ENCODE results near the gene RNF222. TPM values are rescaled to one million over a fixed set of nuclear protein-coding genes. Genes with fewer than 3 reads are reported as not detected.

RNF222 gene
- total RNA-seq, 1 donor from 2014 or later = 2.5 TPM

- Histone ChIP-seq H3K4me3 (no peak overlapping the region), H3K27me3 (no peaks in the 10 kb centered on the region), H3K9me3 (no peaks in the 10 kb centered on the region), H3K36me3 (peaks cover 0 to 5% of the 10 kb centered on the region in 2 donors), H3K27ac (no peak overlapping the region), H3K4me1 (peaks cover 71% of the 10 kb centered on the region)
- intact Hi-C loops (cut with DNase I) = no loop called here
- TF ChIP-seq POLR2A (IDR thresholded peaks at IDR 0.05) = no peak
- TF ChIP-seq POLR2AphosphoS5 (IDR thresholded peaks at IDR 0.05; ENCODE audit: insufficient read depth in 1 of 2, low read depth in 1 of 2) = no peak
- TF ChIP-seq CTCF (IDR thresholded peaks at IDR 0.05) = no peak
- no peak for DNase-seq (ENCODE audit: extremely low spot score in 2 of 2)
Measured at GRCh38 chr17:8441690-8442089, 44.1 kb upstream of the RNF222 start.

GRCh38 chr17:8439681-8440080 is 42.1 kb upstream of the RNF222 start:
- Histone ChIP-seq H3K27ac (no peak overlapping the region), H3K9me3 (no peaks in the 10 kb centered on the region), H3K27me3 (no peaks in the 10 kb centered on the region), H3K4me1 (peaks cover 73% of the 10 kb centered on the region), H3K4me3 (no peak overlapping the region), H3K36me3 (peaks cover 0 to 4% of the 10 kb centered on the region in 2 donors)
- intact Hi-C loops (cut with DNase I) = no loop called here
- DNase-seq (ENCODE audit: extremely low spot score in 2 of 2) = no peak
- TF ChIP-seq CTCF (IDR thresholded peaks at IDR 0.05) = no peak
- no peak for TF ChIP-seq POLR2A (IDR thresholded peaks at IDR 0.05)
- TF ChIP-seq POLR2AphosphoS5 (IDR thresholded peaks at IDR 0.05; ENCODE audit: insufficient read depth in 1 of 2, low read depth in 1 of 2) = no peak

- no peak overlapping the region for H3K4me3 ChIP-seq
- no peaks in the 10 kb centered on the region for H3K9me3 ChIP-seq
- H3K27me3 ChIP-seq = no peaks in the 10 kb centered on the region
- H3K4me1 ChIP-seq = peaks cover 61% of the 10 kb centered on the region
- intact Hi-C loops (cut with DNase I) = no loop called here
- H3K27ac ChIP-seq = no peak overlapping the region
- no peaks in the 10 kb centered on the region for H3K36me3 ChIP-seq
- DNase-seq (ENCODE audit: extremely low spot score in 2 of 2) = no peak
- no peak for TF ChIP-seq POLR2A (IDR thresholded peaks at IDR 0.05)
- TF ChIP-seq CTCF (IDR thresholded peaks at IDR 0.05) = no peak
- no peak for TF ChIP-seq POLR2AphosphoS5 (IDR thresholded peaks at IDR 0.05; ENCODE audit: insufficient read depth in 1 of 2, low read depth in 1 of 2)
Measured at GRCh38 chr17:8438441-8438840, 40.8 kb upstream of the RNF222 start.

- TF ChIP-seq CTCF (IDR thresholded peaks at IDR 0.05) (no peak), POLR2A (IDR thresholded peaks at IDR 0.05) (no peak), POLR2AphosphoS5 (IDR thresholded peaks at IDR 0.05; ENCODE audit: insufficient read depth in 1 of 2, low read depth in 1 of 2) (no peak)
- Histone ChIP-seq H3K4me3 (peak overlapping the region; percentile 87 to 100), H3K36me3 (no peaks in the 10 kb centered on the region), H3K4me1 (peaks cover 50% of the 10 kb centered on the region), H3K9me3 (no peaks in the 10 kb centered on the region), H3K27me3 (no peaks in the 10 kb centered on the region), H3K27ac (peak overlapping the region; percentile 98)
- intact Hi-C loops (cut with DNase I) = no loop called here
- no peak for DNase-seq (ENCODE audit: extremely low spot score in 2 of 2)
Measured at GRCh38 chr17:8436844-8437171, 39.2 kb upstream of the RNF222 start.

- Histone ChIP-seq H3K4me3 (peak overlapping the region; percentile 87 to 100), H3K4me1 (peaks cover 48% of the 10 kb centered on the region), H3K27me3 (no peaks in the 10 kb centered on the region), H3K9me3 (no peaks in the 10 kb centered on the region), H3K36me3 (no peaks in the 10 kb centered on the region), H3K27ac (peak overlapping the region; percentile 98)
- DNase-seq (ENCODE audit: extremely low spot score in 2 of 2) = no peak
- TF ChIP-seq CTCF (IDR thresholded peaks at IDR 0.05) = no peak
- no peak for TF ChIP-seq POLR2A (IDR thresholded peaks at IDR 0.05)
- no peak for TF ChIP-seq POLR2AphosphoS5 (IDR thresholded peaks at IDR 0.05; ENCODE audit: insufficient read depth in 1 of 2, low read depth in 1 of 2)
- intact Hi-C loops (cut with DNase I) = no loop called here
Measured at GRCh38 chr17:8436169-8436843, 38.7 kb upstream of the RNF222 start.
